Stimulated activated effector memory CD8-positive, alpha-beta T cell treated with anti-CD3 and anti-CD28 coated beads, Interleukin-12 subunit alpha, Interleukin-12 subunit beta, amount 100 ng/mL, for 72 hours (primary cell): ENCODE data around the gene VWA3B.
"Not testable (repeated sequence)": the region's sequence is repeated elsewhere in the genome, so short reads cannot be mapped to it uniquely, and the experiment has no call there.

ENCODE experiments used
- ATAC-seq: fragments of 150-1000 bp; cut with Tn5 transposase; 2 replicates; pipeline ENCODE4 v1.10.0; 2021
- DNase-seq, 2 donors: peaks; one replicate each; pipeline ENCODE4 v3.0.0; 2021 to 2022; ENCODE audit warnings: low spot score in 2 of 2
- H3K27ac Mint-ChIP-seq: one replicate; pipeline ENCODE4 v1.8.0; 2022; ENCODE audit warnings: mild to moderate bottlenecking, mixed read lengths
- H3K36me3 Mint-ChIP-seq: one replicate; pipeline ENCODE4 v1.8.0; 2022; ENCODE audit warnings: mild to moderate bottlenecking, mixed read lengths
- H3K4me1 Mint-ChIP-seq: one replicate; pipeline ENCODE4 v1.8.0; 2022; ENCODE audit warnings: mixed read lengths
- H3K4me3 Mint-ChIP-seq: one replicate; pipeline ENCODE4 v1.8.0; 2022; ENCODE audit warnings: mild to moderate bottlenecking, mixed read lengths
- H3K9me3 Mint-ChIP-seq: one replicate; pipeline ENCODE4 v1.8.0; 2022; ENCODE audit warnings: mixed read lengths

VWA3B gene, protein sequence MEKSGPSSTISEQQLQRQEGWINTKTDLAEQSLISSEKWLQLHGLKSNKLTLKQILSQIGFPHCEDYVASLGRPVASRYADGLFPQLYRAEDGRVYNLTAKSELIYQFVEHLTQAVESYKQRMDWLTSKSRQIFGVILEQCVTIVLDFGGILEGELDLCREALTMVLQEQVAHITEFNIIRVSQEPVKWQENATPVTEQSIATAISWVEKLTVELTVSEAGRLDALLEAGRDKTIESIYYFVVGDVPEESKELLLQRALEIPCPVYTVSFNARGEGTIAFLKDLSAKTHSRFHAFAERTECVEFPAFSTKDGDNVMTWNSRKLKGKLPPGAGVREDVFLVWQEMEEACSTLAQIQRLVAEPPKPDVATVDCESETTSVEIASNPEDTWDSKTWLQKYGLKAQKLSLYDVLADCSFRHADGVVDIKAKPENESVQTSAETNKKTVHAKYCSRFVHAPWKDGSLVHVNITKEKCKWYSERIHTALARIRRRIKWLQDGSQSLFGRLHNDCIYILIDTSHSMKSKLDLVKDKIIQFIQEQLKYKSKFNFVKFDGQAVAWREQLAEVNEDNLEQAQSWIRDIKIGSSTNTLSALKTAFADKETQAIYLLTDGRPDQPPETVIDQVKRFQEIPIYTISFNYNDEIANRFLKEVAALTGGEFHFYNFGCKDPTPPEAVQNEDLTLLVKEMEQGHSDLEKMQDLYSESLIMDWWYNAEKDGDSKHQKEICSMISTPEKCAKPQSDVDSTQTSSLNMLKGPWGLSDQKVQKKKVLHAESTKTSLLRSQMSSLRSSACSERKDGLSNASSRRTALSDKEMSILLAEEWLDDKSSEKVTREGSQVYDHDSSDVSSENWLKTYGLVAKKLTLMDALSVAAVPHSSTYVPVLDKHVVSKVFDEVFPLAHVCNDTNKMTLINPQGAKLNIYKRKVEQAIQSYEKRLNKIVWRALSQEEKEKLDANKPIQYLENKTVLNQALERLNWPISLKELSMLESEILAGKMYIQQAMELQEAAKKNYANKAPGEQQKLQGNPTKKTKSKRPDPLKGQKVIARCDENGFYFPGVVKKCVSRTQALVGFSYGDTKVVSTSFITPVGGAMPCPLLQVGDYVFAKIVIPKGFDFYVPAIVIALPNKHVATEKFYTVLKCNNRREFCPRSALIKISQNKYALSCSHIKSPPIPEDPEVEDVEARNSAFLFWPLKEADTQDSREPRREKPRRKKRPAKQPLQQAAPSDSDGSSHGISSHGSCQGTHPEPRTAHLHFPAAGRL (N-terminal part only)

DNA sequence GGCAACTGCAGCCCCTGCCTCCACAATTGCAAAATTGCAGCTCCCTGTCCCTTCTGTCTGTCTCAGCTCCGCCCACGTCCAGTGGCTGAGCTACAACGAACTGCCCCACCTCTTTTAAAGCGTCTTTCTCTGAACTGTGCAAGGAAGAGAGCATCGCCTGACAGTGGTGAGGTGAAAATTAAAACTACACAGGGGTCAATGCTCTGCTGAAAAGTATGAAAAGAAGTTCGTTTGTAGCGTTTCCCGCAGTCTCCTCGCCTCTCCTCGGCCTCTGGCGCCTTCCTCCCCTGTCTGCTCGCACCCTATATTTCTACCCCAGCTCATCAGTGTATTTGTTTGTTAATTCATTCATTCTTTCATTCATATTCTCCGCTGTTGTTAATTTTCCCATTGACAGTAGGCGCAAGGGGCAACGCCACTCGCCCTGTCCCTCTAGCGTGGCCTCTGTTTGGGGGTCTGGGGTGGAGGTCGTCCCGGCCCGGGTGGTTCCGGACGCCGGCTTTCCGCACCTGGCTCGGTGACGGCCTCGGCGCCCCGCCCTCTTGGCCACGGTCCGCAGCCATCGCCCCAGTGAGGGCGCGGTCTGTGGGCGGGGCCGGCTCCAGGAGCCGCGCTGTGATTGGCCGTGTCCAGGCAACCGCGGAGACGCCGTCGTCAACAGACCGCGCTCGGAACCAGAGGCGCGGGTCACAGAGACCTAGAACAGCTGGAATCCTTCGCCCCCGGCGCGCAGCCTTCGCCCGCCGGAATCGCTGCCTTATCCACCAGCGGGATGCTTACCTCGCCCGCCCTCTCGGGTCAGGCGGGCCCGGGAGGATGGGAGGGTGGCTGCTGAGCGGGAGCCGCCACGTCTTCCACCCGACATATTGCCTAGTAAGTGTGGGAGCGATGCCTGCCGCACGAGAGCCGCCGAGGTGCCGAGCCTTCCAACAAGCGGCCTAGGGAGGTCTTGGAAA lies at the start of gene VWA3B:
VWA3B (plus strand) TSS at position 677 of the 956 bp plus-strand sequence. CDS start 5,926 bp downstream, outside the sequence.
- ATAC-seq: peak; percentile 90
- DNase-seq: peak; percentile 18 to 68
- Mint-ChIP-seq H3K36me3 (peaks cover 4% of the 10 kb centered on the region), H3K4me3 (peak within 1 kb of the TSS; percentile 58), H3K4me1 (peaks cover 20% of the 10 kb centered on the region), H3K27ac (no peak within 1 kb of the TSS), H3K9me3 (no peaks in the 10 kb centered on the region)

DNA sequence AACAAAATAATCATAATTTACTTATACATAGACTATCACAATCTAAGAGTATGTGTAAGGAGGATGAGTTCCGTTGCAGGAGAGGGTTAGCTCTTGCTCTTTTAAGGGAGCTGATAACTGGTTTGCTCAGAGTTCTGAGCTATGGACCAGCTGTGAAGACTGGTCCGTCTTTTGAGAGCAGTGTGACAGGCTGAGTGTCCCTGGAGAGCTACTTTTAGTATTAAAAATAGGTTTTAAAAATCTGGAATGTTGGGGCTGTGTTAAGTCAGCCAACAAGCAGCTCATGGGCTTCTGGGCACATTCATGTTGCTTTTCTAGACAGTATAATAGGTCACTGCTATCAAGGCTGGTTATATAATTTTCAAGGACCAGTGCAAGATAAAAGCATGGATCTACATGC lies 49.8 kb upstream of the VWA3B start:
- ATAC-seq (no peak), DNase-seq (no peak)
- Mint-ChIP-seq H3K9me3 (no peaks in the 10 kb centered on the region), H3K36me3 (no peaks in the 10 kb centered on the region), H3K27ac (no peak overlapping the region), H3K4me1 (no peaks in the 10 kb centered on the region), H3K4me3 (no peak overlapping the region)

DNA sequence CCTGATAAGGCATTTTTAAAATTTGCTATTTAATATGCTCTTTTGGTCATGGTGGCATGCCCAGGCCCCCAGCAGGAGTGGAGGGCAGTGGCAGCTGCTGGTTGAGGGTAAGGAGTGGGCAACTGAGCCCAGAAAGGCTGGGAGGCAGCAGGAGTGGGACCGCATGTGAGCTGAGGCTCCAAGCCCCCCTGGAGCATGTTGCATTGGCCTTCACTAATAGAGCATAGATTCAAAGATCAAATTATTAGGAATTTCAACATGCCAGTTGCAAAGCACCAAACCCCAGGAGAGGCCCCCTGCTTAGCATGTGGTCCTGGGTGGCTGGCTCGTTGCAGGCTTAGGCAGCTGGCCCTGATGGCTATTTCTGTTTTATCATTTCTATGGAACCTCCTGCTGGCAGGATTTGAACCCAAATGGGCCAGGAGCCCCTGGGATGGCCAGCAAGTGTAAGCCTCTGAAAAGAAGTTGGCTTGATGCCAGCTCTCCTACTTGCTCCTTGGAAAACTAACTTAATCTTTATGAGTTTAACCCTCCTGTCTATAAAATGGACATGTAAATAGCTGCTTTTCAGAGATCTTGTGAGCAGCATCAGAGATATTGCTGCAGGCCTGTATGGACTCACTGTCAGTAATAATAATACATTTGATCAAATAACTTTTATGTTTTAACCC lies 49.2 kb upstream of the VWA3B start:
- Mint-ChIP-seq H3K4me1 (no peaks in the 10 kb centered on the region), H3K9me3 (peaks cover 3% of the 10 kb centered on the region), H3K36me3 (no peaks in the 10 kb centered on the region), H3K4me3 (no peak overlapping the region), H3K27ac (no peak overlapping the region)
- DNase-seq: no peak
- no peak for ATAC-seq

DNA sequence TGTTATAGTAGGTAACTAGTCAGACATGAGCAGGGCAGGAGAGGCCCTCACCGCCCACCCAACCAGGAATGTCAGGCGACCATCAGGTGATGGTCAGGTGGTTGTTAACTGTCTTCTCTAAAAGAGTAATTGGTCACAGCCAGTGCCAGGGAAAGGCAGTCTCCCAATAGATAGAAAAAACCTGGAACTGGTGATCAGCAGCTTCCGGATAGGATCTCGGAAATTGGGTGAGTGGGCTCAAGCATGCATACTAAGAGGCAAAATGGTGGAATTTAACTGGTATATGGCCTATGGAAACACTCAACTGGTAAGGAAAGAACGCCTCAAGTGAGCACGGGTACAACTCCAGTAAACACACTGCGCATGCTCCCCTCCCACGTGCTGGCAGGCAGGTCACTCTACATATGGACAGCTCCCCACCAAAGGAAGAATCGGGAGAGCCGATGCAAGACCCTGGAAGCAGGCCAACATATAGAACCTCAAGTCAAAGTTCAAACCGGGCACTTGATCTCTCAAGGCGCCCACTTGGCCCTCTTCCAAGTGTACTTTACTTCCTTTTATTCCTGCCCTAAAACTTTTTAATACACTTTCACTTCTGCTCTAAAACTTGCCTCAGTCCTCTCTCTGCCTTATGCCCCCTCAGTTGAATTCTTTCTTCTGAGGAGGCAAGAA lies 47.7 kb upstream of the VWA3B start:
- H3K36me3 Mint-ChIP-seq: no peaks in the 10 kb centered on the region
- ATAC-seq (no peak), DNase-seq (no peak)
- H3K4me1 Mint-ChIP-seq: no peaks in the 10 kb centered on the region
- no peak overlapping the region for H3K4me3 Mint-ChIP-seq
- peaks cover 12% of the 10 kb centered on the region for H3K9me3 Mint-ChIP-seq
- no peak overlapping the region for H3K27ac Mint-ChIP-seq

DNA sequence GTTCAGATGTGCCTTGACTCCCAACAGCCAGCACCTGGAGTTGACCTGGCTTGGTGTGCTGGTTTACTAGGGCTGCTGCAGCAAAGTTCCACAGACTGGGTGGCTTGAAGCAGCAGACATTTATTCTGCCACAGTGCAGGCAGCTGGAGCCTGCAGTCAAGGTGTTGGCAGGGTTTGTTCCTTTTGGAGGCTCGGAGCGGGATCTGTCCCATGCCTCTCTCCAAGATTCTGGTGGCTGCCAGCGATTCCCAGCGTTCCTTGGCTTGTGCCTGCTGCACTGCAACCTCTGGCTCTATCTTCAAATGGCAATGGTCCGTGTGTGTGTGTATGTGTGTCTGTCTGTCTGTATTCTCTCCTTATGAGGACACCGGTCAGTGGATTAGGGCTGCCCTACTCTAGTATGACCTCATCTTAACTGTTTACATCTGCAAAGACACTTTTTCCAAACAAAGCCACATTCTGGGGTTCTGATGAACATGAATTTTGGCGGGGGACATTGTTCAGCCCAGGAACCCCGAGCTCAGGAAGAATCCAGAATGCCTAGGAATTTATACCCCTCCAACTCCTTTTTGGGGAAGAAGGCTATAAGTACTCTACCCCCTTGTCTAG lies 46.5 kb upstream of the VWA3B start:
- no peak overlapping the region for H3K4me3 Mint-ChIP-seq
- no peak for DNase-seq
- no peaks in the 10 kb centered on the region for H3K4me1 Mint-ChIP-seq
- no peak for ATAC-seq
- no peak overlapping the region for H3K27ac Mint-ChIP-seq
- no peaks in the 10 kb centered on the region for H3K36me3 Mint-ChIP-seq
- H3K9me3 Mint-ChIP-seq: peaks cover 23% of the 10 kb centered on the region

DNA sequence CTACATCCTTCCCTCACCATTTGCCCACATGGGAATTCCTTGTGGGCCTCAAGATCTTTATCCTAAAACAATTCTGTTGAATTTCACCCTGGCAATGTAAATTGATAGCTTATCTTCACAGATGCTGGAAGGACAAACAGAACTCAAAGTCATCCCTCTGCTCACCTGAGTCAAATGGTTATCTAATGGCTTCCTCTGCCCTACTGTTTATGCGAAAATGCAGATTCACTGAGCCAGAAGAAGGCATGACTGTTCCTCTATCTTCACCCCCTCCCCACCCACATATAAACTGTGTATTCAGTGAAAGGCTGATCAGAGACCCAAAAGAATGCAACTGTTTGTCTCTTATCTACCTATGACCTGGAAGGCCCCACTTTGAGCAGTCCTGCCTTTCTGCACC lies 43.9 kb upstream of the VWA3B start:
- H3K9me3 Mint-ChIP-seq: peaks cover 24% of the 10 kb centered on the region
- H3K4me3 Mint-ChIP-seq: no peak overlapping the region
- H3K36me3 Mint-ChIP-seq: no peaks in the 10 kb centered on the region
- no peaks in the 10 kb centered on the region for H3K4me1 Mint-ChIP-seq
- no peak for ATAC-seq
- no peak overlapping the region for H3K27ac Mint-ChIP-seq
- DNase-seq: no peak

DNA sequence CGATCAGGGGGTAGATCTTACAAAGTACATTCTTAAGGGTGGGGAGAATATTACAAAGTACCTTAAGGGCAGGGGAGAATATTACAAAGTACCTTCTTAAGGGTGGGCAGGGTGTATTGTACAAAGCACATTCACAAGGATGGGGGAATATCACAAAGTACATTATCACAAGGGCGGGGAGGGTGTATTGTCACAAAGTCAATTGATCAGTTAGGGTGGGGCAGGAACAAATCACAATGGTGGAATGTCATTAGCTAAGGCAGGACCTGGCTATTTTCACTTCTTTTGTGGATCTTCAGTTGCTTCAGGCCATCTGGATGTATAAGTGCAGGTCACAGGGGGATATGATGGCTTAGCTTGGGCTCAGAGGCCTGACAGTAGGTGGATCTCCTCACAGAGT lies 42.2 kb upstream of the VWA3B start:
- not testable (repeated sequence) for H3K4me3 Mint-ChIP-seq

DNA sequence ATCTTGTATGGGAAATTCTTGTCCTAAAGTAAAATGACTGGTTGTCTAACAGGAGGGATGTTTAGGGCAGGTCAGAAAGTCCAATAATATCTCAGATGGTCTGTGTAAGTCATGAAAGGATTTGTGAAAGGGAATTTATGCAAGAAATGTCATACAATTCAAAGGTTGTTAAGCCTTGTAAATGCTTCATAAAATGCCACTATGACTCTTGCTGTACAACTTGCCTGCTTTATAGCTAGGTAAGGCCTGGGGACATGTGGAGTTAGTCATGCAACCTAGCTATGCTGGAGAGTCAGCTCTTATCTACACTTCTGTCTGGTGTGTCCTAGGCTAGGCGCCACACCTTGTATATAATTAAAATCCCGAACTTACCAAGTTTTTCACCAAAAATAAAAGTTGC lies 36.9 kb upstream of the VWA3B start:
- H3K36me3 Mint-ChIP-seq: no peaks in the 10 kb centered on the region
- no peak overlapping the region for H3K27ac Mint-ChIP-seq
- no peak overlapping the region for H3K4me3 Mint-ChIP-seq
- no peaks in the 10 kb centered on the region for H3K4me1 Mint-ChIP-seq
- ATAC-seq: no peak
- DNase-seq: no peak
- peaks cover 4% of the 10 kb centered on the region for H3K9me3 Mint-ChIP-seq

More for the DNA sequence above, 42.2 kb upstream of the VWA3B start:
- not testable (repeated sequence) for H3K4me1 Mint-ChIP-seq, H3K36me3 Mint-ChIP-seq, DNase-seq, H3K27ac Mint-ChIP-seq, ATAC-seq
- H3K9me3 Mint-ChIP-seq: peaks cover 24% of the 10 kb centered on the region

DNA sequence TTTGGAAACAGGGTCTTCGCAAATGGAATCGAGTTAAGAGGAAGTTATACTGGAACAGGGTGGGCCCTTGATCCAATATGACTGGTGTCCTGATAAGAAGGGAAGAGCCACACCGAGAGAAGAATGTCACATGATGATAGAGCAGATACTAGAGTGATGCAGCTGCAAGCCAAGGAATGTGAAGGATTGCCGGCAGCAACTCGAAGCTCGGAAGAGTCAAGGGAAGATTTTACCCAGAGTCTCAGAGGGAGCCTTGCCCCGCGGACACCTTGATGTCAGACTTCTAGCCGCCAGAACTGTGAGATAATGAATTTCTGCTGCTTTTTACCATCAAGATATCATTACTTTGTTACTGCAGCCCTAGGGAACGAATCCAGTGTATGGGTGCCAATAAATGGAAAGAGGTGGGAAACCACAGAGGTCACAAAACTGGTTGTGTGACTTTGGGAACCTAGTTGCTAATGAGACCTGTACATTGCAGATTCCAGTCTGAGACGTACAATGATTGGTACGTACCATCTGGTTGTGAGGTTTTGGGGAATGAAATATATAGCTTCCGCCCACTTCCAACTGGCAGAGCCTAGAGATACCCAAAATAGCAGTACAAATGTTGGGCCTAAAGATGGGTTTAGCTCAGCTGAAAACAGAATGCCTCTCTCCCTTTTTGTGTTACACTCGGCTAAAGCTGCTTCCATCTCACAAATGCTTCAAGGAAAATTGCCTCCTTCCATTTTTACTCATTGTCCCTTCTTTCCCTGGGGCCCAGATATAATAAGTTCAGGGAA lies 28.6 kb upstream of the VWA3B start:
- ATAC-seq (no peak), DNase-seq (no peak)
- Mint-ChIP-seq H3K4me1 (no peaks in the 10 kb centered on the region), H3K4me3 (no peak overlapping the region), H3K36me3 (no peaks in the 10 kb centered on the region), H3K9me3 (no peaks in the 10 kb centered on the region), H3K27ac (no peak overlapping the region)

DNA sequence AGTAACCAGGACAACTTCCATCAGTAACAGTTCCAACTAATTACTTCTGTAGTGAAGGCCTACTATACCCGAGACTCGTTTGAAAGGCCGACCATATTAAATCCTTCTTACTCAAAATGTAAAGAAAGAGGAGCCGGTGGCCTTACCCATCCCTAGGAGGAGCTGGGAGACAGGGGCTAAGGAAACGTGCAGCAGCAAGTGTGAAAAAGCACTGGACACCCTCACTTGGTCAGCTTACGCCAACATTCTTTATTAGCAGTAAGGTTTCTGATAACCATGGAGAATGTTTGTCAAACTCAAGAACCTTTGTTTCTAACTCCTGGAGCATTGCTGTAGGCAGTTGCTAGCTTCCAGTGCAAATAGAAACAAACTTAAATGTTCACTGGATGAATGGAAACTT lies 26.7 kb upstream of the VWA3B start:
- Mint-ChIP-seq H3K36me3 (no peaks in the 10 kb centered on the region), H3K9me3 (no peaks in the 10 kb centered on the region), H3K4me1 (no peaks in the 10 kb centered on the region), H3K4me3 (no peak overlapping the region), H3K27ac (no peak overlapping the region)
- DNase-seq: no peak
- no peak for ATAC-seq

DNA sequence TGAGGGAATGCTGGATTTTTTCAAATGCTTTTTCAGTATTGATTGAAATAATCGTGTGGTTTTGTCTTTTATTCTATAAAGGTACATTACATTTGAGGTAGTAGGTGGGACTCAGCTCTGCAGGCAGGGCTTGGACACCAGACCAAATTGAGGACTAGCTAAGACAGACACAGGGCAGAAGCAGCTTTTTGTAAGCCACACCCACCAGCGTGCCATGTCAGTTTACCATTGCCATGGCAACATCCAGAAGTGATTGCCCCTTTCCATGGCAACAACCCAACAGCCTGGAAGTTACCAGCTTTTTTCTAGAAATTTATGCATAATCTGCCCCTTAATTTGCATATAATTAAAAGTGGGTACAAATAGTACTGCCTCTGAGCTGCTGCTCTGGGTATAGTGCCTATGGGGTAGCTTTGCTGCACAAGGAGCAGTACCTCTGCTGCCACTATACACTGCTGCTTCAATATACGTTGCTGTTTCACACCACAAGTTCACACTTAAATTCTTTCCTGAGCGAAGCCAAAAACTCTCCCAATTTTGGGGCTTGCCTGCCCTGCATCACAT lies 23.6 kb upstream of the VWA3B start:
- H3K4me1 Mint-ChIP-seq: no peaks in the 10 kb centered on the region
- no peak for ATAC-seq

DNA sequence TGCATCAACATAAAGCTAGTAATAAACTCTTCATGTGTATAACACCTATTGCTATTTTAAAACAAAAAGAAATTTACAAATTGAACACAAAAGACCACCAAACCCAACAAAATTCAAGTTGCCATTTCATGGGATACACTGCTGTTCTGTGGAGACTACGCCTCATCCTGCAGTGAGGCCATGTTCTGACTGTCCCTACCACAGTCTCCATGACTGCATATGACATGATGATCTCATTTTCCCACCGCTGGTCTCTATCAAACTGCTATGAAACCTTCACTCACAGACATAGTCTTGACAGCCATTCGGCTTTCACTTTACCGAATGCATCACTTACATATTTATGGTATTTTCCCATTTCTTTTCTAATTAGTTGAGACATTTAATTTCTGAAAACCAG lies 21.2 kb upstream of the VWA3B start:
- no peak overlapping the region for H3K4me3 Mint-ChIP-seq
- DNase-seq (no peak), ATAC-seq (peak; percentile 62)
- no peaks in the 10 kb centered on the region for H3K9me3 Mint-ChIP-seq
- H3K27ac Mint-ChIP-seq: no peak overlapping the region
- H3K4me1 Mint-ChIP-seq: no peaks in the 10 kb centered on the region
- no peaks in the 10 kb centered on the region for H3K36me3 Mint-ChIP-seq

More for the DNA sequence above, 23.6 kb upstream of the VWA3B start:
- no peak for DNase-seq
- Mint-ChIP-seq H3K9me3 (no peaks in the 10 kb centered on the region), H3K4me3 (no peak overlapping the region), H3K27ac (no peak overlapping the region), H3K36me3 (no peaks in the 10 kb centered on the region)
